ENCODE results near the gene CADM1. TPM values are rescaled to one million over a fixed set of nuclear protein-coding genes. Genes with fewer than 3 reads are reported as not detected.

The CADM1 gene
- total RNA-seq, 1 donor from 2014 or later: not detected

DNA sequence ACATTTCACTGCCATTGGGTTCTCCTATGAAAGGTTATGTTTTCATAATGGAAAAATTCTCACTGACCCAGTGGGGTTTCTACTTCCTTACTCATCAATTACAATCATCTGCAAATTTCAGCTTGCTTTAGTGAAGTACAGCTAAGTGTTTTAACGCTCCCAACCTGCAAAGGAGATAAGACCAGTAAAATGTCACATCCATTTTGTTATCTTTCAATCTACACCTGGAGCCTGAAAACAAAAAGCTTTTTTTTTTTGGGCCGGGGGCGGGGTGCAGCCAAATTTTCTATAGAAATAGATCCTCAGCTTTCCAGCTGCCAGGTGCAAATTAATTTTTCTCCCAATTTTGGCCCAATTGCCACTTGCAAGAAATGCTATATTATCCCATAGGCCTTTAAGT, 40.6 kb downstream of the CADM1 start:
- H3K27ac Mint-ChIP-seq: no peak overlapping the region
- no peak overlapping the region for H3K4me3 Mint-ChIP-seq
- H3K9me3 Mint-ChIP-seq: no peaks in the 10 kb centered on the region
- no peak for DNase-seq (ENCODE audit: low spot score)
- no peaks in the 10 kb centered on the region for H3K36me3 Mint-ChIP-seq (ENCODE audit: low read depth)
- intact Hi-C loops (cut with micrococcal nuclease): no loop called here
- no peaks in the 10 kb centered on the region for H3K4me1 Mint-ChIP-seq (ENCODE audit: low read depth)
- no peaks in the 10 kb centered on the region for H3K27me3 Mint-ChIP-seq (ENCODE audit: insufficient read depth)

- Mint-ChIP-seq H3K9me3 (no peaks in the 10 kb centered on the region), H3K4me1 (ENCODE audit: low read depth) (no peaks in the 10 kb centered on the region), H3K27ac (no peak overlapping the region), H3K36me3 (ENCODE audit: low read depth) (no peaks in the 10 kb centered on the region), H3K27me3 (ENCODE audit: insufficient read depth) (no peaks in the 10 kb centered on the region), H3K4me3 (no peak overlapping the region)
- intact Hi-C loops (cut with micrococcal nuclease): no loop called here
- DNase-seq (ENCODE audit: low spot score): no peak
Measured at GRCh38 chr11:115462757-115463156, 41.5 kb downstream of the CADM1 start.

- H3K4me3 Mint-ChIP-seq: no peak overlapping the region
- H3K27ac Mint-ChIP-seq: no peak overlapping the region
- no peaks in the 10 kb centered on the region for H3K27me3 Mint-ChIP-seq (ENCODE audit: insufficient read depth)
- H3K9me3 Mint-ChIP-seq: no peaks in the 10 kb centered on the region
- intact Hi-C loops (cut with micrococcal nuclease): no loop called here
- H3K4me1 Mint-ChIP-seq (ENCODE audit: low read depth): no peaks in the 10 kb centered on the region
- no peak for DNase-seq (ENCODE audit: low spot score)
- no peaks in the 10 kb centered on the region for H3K36me3 Mint-ChIP-seq (ENCODE audit: low read depth)
Measured at GRCh38 chr11:115462004-115462541, 42.1 kb downstream of the CADM1 start.

GRCh38 chr11:115460512-115460911, 43.7 kb downstream of the CADM1 start:
- H3K27ac Mint-ChIP-seq: no peak overlapping the region
- no peaks in the 10 kb centered on the region for H3K27me3 Mint-ChIP-seq (ENCODE audit: insufficient read depth)
- DNase-seq (ENCODE audit: low spot score): no peak
- intact Hi-C loops (cut with micrococcal nuclease): no loop called here
- no peak overlapping the region for H3K4me3 Mint-ChIP-seq
- H3K9me3 Mint-ChIP-seq: no peaks in the 10 kb centered on the region
- H3K4me1 Mint-ChIP-seq (ENCODE audit: low read depth): no peaks in the 10 kb centered on the region
- no peaks in the 10 kb centered on the region for H3K36me3 Mint-ChIP-seq (ENCODE audit: low read depth)

- H3K27ac Mint-ChIP-seq: no peak overlapping the region
- peaks cover 3% of the 10 kb centered on the region for H3K27me3 Mint-ChIP-seq (ENCODE audit: insufficient read depth)
- H3K4me3 Mint-ChIP-seq: no peak overlapping the region
- H3K9me3 Mint-ChIP-seq: no peaks in the 10 kb centered on the region
- H3K36me3 Mint-ChIP-seq (ENCODE audit: low read depth): no peaks in the 10 kb centered on the region
- DNase-seq (ENCODE audit: low spot score): no peak
- intact Hi-C loops (cut with micrococcal nuclease): no loop called here
- H3K4me1 Mint-ChIP-seq (ENCODE audit: low read depth): no peaks in the 10 kb centered on the region
Measured at GRCh38 chr11:115459563-115459962, 44.7 kb downstream of the CADM1 start.

DNA sequence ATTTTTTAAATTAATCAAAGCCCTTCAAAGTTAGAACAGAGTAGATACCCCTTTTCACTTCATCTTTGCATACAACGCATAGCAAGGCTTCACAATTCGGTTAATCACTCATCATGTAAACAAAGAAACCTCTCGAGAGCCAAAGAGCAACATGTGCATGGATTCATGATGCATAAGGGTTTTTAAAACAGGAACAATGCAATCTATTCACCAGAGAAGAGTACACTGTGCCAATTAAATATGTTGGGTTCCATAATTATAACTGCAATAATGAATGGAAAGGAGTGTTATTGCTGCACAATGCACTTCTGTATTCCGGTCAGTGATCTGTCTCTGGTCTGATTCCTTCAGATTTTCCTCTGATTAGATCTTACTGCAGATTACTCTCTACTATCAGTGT, 45.3 kb downstream of the CADM1 start:
- Mint-ChIP-seq H3K27ac (no peak overlapping the region), H3K9me3 (no peaks in the 10 kb centered on the region), H3K4me3 (no peak overlapping the region), H3K4me1 (ENCODE audit: low read depth) (no peaks in the 10 kb centered on the region), H3K27me3 (ENCODE audit: insufficient read depth) (peaks cover 3% of the 10 kb centered on the region), H3K36me3 (ENCODE audit: low read depth) (no peaks in the 10 kb centered on the region)
- intact Hi-C loops (cut with micrococcal nuclease): no loop called here
- no peak for DNase-seq (ENCODE audit: low spot score)

- Mint-ChIP-seq H3K27ac (no peak overlapping the region), H3K4me1 (ENCODE audit: low read depth) (no peaks in the 10 kb centered on the region), H3K27me3 (ENCODE audit: insufficient read depth) (peaks cover 3% of the 10 kb centered on the region), H3K36me3 (ENCODE audit: low read depth) (no peaks in the 10 kb centered on the region), H3K9me3 (no peaks in the 10 kb centered on the region), H3K4me3 (no peak overlapping the region)
- DNase-seq (ENCODE audit: low spot score): no peak
- intact Hi-C loops (cut with micrococcal nuclease): no loop called here
Measured at GRCh38 chr11:115456019-115456418, 48.2 kb downstream of the CADM1 start.

GRCh38 chr11:115455613-115456012, 48.6 kb downstream of the CADM1 start:
- Mint-ChIP-seq H3K4me3 (no peak overlapping the region), H3K4me1 (ENCODE audit: low read depth) (no peaks in the 10 kb centered on the region), H3K27ac (no peak overlapping the region), H3K9me3 (no peaks in the 10 kb centered on the region), H3K27me3 (ENCODE audit: insufficient read depth) (peaks cover 3% of the 10 kb centered on the region), H3K36me3 (ENCODE audit: low read depth) (no peaks in the 10 kb centered on the region)
- no peak for DNase-seq (ENCODE audit: low spot score)
- intact Hi-C loops (cut with micrococcal nuclease): no loop called here

DNA sequence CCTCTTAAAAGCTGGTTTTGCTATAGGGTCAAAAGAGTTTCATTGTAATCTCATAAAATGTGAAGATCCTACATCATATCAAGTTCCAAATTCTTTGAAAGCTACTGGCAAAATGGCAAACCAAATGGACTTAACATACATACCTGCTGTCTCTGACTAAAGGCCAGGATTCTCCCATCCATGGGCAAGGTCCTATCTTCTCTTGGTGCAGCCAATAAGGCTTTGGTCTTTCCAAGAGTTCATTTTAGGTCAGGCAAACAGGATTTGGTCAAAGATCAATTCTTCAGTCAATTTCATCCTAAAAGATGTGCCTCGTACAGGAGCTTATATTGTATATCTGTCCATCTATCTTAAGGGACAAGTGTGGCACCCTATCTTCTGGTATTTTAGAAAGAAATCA, 49.7 kb downstream of the CADM1 start:
- no peak overlapping the region for H3K27ac Mint-ChIP-seq
- peaks cover 3% of the 10 kb centered on the region for H3K27me3 Mint-ChIP-seq (ENCODE audit: insufficient read depth)
- H3K9me3 Mint-ChIP-seq: no peaks in the 10 kb centered on the region
- H3K4me1 Mint-ChIP-seq (ENCODE audit: low read depth): no peaks in the 10 kb centered on the region
- H3K36me3 Mint-ChIP-seq (ENCODE audit: low read depth): no peaks in the 10 kb centered on the region
- no peak for DNase-seq (ENCODE audit: low spot score)
- intact Hi-C loops (cut with micrococcal nuclease): no loop called here
- H3K4me3 Mint-ChIP-seq: no peak overlapping the region

DNA sequence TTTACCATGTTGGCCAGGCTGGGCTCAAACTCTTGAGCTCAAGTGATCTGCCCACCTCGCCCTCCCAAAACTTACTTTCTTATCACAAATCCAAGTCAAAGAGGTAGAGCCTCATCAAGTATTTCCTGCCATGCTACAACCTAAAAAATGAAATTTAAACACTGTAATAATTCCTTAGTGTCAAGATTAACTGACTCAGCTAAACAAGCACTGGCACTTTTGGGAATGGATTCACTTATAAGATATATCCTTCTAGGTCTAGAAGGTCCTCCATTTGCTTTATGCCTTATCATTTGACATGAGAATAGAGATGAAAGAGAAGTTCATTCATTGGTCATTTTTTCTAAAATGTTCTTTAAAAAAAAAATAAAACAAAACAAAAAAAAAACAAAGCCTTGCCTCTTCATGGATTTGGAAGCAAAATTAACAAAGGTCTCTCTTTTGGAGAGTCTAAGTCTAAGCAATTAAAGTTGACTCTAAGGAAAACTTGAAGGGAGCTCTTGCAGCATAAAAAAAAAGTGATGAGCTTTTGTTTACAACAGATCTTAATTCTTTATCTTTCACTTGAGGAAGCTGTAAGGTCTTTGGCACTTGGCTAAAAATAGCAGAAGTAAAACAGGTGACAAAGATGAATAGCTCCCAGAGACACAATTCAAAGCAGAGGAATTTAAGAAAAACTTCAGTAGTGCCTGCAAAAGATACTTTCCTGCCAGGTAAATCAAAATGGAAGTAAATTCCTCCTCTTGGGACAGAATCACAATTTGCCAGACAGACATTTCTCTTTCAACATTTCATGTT, 50.3 kb downstream of the CADM1 start:
- H3K4me3 Mint-ChIP-seq: no peak overlapping the region
- no peak for DNase-seq (ENCODE audit: low spot score)
- no peaks in the 10 kb centered on the region for H3K36me3 Mint-ChIP-seq (ENCODE audit: low read depth)
- no peaks in the 10 kb centered on the region for H3K4me1 Mint-ChIP-seq (ENCODE audit: low read depth)
- peaks cover 3% of the 10 kb centered on the region for H3K27me3 Mint-ChIP-seq (ENCODE audit: insufficient read depth)
- no peak overlapping the region for H3K27ac Mint-ChIP-seq
- H3K9me3 Mint-ChIP-seq: no peaks in the 10 kb centered on the region
- intact Hi-C loops (cut with micrococcal nuclease): no loop called here

GRCh38 chr11:115452241-115452640, 52.0 kb downstream of the CADM1 start:
- no peak for DNase-seq (ENCODE audit: low spot score)
- no peaks in the 10 kb centered on the region for H3K4me1 Mint-ChIP-seq (ENCODE audit: low read depth)
- no peak overlapping the region for H3K27ac Mint-ChIP-seq
- intact Hi-C loops (cut with micrococcal nuclease): no loop called here
- H3K9me3 Mint-ChIP-seq: peaks cover 9% of the 10 kb centered on the region
- peaks cover 3% of the 10 kb centered on the region for H3K27me3 Mint-ChIP-seq (ENCODE audit: insufficient read depth)
- H3K36me3 Mint-ChIP-seq (ENCODE audit: low read depth): no peaks in the 10 kb centered on the region
- no peak overlapping the region for H3K4me3 Mint-ChIP-seq

DNA sequence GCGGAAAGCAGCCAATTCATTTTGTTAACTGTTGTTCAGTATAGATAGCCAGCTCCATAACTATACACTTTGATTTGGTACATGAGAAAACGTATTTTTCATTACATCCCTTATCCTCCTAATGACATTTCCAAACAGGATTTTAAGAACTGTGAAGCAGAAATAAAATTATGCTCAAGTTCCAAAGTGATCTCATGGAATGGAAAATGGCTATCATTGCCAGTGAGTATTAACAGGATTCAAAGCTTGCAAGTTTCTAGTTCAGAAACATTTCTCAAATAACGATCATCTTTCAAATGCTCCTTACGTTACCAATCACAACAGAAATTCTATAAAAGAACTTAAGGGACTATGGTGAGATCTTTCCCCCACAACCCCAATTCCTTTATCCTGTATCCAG, 53.7 kb downstream of the CADM1 start:
- Mint-ChIP-seq H3K36me3 (ENCODE audit: low read depth) (no peaks in the 10 kb centered on the region), H3K27ac (no peak overlapping the region), H3K4me1 (ENCODE audit: low read depth) (no peaks in the 10 kb centered on the region), H3K9me3 (peaks cover 15% of the 10 kb centered on the region), H3K4me3 (no peak overlapping the region), H3K27me3 (ENCODE audit: insufficient read depth) (peaks cover 3% of the 10 kb centered on the region)
- intact Hi-C loops (cut with micrococcal nuclease): no loop called here
- DNase-seq (ENCODE audit: low spot score): no peak

- H3K27ac Mint-ChIP-seq: no peak overlapping the region
- H3K4me1 Mint-ChIP-seq (ENCODE audit: low read depth): no peaks in the 10 kb centered on the region
- no peaks in the 10 kb centered on the region for H3K27me3 Mint-ChIP-seq (ENCODE audit: insufficient read depth)
- intact Hi-C loops (cut with micrococcal nuclease): no loop called here
- no peak for DNase-seq (ENCODE audit: low spot score)
- H3K36me3 Mint-ChIP-seq (ENCODE audit: low read depth): no peaks in the 10 kb centered on the region
- no peak overlapping the region for H3K4me3 Mint-ChIP-seq
- H3K9me3 Mint-ChIP-seq: peaks cover 23% of the 10 kb centered on the region
Measured at GRCh38 chr11:115447273-115447864, 56.8 kb downstream of the CADM1 start.
